HepG2 (cell line): ENCODE measurements around the gene PIK3CD. TPM values are rescaled to one million over a fixed set of nuclear protein-coding genes. Genes with fewer than 3 reads are reported as not detected.

ENCODE experiments used
- MAFF ChIP-seq: IDR thresholded peaks from 2 replicates; pipeline ENCODE4 v1.6.1; 2011; ENCODE audit warnings: low read depth, low read length, improper control_type of control experiment
- MEF2D ChIP-seq: sonication (generic); formaldehyde crosslinking; IDR thresholded peaks from 2 replicates; pipeline ENCODE4 v1.5.1; 2020; ENCODE audit warnings: mild to moderate bottlenecking, missing genetic modification reagents
- NFYB ChIP-seq: sonication (generic); formaldehyde crosslinking; IDR thresholded peaks from 2 replicates; pipeline ENCODE4 v1.4.0; 2020; ENCODE audit warnings: missing genetic modification reagents
- NONO ChIP-seq, 2 experiments: fragments of 450-650 bp in 1 of 2; sonication (generic) in 1 of 2; formaldehyde crosslinking in 1 of 2; IDR thresholded peaks in 1 of 2; conservative IDR thresholded peaks in 1 of 2; 2 replicates each; pipeline versions ENCODE4 v1.6.1 to v1.8.0; 2017 to 2022; ENCODE audit warnings: mild to moderate bottlenecking in 1 of 2, missing genetic modification reagents in 1 of 2, moderate library complexity in 1 of 2
- SKI ChIP-seq: fragments of 450-650 bp; IDR thresholded peaks from one replicate; pipeline ENCODE4 v1.6.1; 2018; ENCODE audit warnings: mild to moderate bottlenecking; ENCODE audit not compliant: partially characterized antibody
- ZBTB42 ChIP-seq: sonication (generic); formaldehyde crosslinking; IDR thresholded peaks from 2 replicates; pipeline ENCODE4 v1.5.0; 2020; ENCODE audit warnings: mild to moderate bottlenecking, missing genetic modification reagents
- ZNF101 ChIP-seq: sonication (generic); formaldehyde crosslinking; IDR thresholded peaks from 2 replicates; pipeline ENCODE4 v1.4.0; 2020; ENCODE audit warnings: mild to moderate bottlenecking, low read depth, missing genetic modification reagents, borderline replicate concordance
- ZNF274 ChIP-seq: sonication (generic); formaldehyde crosslinking; IDR thresholded peaks from 2 replicates; pipeline ENCODE4 v1.5.1; 2020; ENCODE audit warnings: mild to moderate bottlenecking, missing genetic modification reagents
- ZNF382 ChIP-seq: sonication (generic); formaldehyde crosslinking; IDR thresholded peaks from 2 replicates; pipeline ENCODE4 v1.5.0; 2020; ENCODE audit warnings: missing genetic modification reagents, mild to moderate bottlenecking, borderline replicate concordance
- ZNF432 ChIP-seq: sonication (generic); formaldehyde crosslinking; IDR thresholded peaks from 2 replicates; pipeline ENCODE4 v1.5.0; 2020; ENCODE audit warnings: missing genetic modification reagents, mild to moderate bottlenecking, borderline replicate concordance
- ZNF552 ChIP-seq: sonication (generic); formaldehyde crosslinking; IDR thresholded peaks from 2 replicates; pipeline ENCODE4 v1.9.0; 2022; ENCODE audit warnings: missing genetic modification reagents, mild to moderate bottlenecking, borderline replicate concordance
- polyA plus RNA-seq, 8 experiments: library from polyadenylated mRNA; depleted of rRNA in 3 of 8; stranded (reverse) in 7 of 8; unstranded in 1 of 8; fragments of >200 nt; fragmentation: Illumina TruSeq in 4 of 8; extraction: Trizol in 4 of 8; gene quantifications; 2 replicates each; pipeline versions ENCODE4 v1.2.1 to v1.2.3, GENCODE V29; 2011 to 2016; ENCODE audit warnings: low read depth in 4 of 8, missing spikeins in 1 of 8, mixed read lengths in 1 of 8; ENCODE audit not compliant: insufficient read depth in 1 of 8
- total RNA-seq, 5 experiments: library from RNA; depleted of rRNA; stranded (reverse); fragments of >200 nt; fragmentation: Illumina TruSeq; extraction: Trizol; gene quantifications; 2 replicates each; pipeline ENCODE4 v1.2.3, GENCODE V29; 2016; ENCODE audit warnings: low read depth in 1 of 5
- TF ChIP-seq, protein P1 (sequence below): sonication (generic); formaldehyde crosslinking; IDR thresholded peaks from 2 replicates; pipeline ENCODE4 v1.4.0; 2020; ENCODE audit warnings: missing genetic modification reagents
- TF ChIP-seq, protein P2 (sequence below): IDR thresholded peaks from 2 replicates; pipeline ENCODE4 v1.6.1; 2012; ENCODE audit warnings: low read depth, low read length, improper control_type of control experiment
- TF ChIP-seq, protein P3 (sequence below): sonication (generic); formaldehyde crosslinking; IDR thresholded peaks from 2 replicates; pipeline ENCODE4 v1.4.0; 2020; ENCODE audit warnings: mild to moderate bottlenecking, missing genetic modification reagents

The PIK3CD gene
- total and polyA plus RNA-seq, 2 of the 13 experiments (the other 11 are each of a cell fraction or from before 2014, with no cell fraction given) = 7.1 to 10.0 TPM

DNA sequence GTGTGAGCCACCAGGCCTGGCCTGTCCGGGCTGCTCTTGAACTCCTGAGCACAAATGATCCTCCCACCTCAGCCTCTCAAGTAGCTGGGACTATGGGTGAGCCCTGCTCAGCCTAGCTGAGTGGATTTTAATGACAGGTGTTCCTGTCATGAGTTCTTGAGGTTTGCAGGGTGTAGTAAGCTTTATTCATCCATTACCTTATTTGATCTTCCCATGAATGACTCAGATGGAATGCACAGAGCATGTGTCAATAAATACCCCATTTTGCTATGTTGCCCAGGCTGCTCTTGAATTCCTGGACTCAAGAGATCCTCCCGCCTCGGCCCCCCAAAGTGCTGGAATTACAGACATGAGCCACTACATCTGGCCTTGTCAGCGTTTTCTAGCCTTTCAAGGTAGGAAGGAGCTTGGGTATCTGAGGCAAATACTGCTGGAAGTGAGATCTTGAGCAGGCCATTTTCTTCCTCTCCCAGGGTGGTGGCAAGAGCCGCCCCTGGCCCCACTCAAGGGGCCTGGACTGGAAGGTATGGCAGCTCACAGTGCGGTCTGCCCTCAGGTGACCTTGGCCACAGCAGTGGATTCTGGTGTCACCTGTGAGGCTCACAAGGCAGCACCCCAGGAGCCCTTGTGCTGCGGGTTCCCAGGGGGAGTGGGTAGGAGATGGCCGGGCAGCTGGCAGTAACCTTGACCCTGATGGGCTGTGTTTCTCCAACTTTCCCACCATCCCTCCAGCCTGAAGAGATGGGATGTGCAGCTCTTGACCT lies 20.0 kb downstream of the PIK3CD start (continued):
- TF ChIP-seq, protein P1, sequence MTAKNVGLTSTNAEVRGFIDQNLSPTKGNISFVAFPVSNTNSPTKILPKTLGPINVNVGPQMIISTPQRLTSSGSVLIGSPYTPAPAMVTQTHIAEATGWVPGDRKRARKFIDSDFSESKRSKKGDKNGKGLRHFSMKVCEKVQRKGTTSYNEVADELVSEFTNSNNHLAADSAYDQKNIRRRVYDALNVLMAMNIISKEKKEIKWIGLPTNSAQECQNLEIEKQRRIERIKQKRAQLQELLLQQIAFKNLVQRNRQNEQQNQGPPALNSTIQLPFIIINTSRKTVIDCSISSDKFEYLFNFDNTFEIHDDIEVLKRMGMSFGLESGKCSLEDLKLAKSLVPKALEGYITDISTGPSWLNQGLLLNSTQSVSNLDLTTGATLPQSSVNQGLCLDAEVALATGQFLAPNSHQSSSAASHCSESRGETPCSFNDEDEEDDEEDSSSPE = no peak
- TF ChIP-seq ZNF552 (CRISPR knock-in tag) (no peak), ZNF274 (CRISPR knock-in tag) (no peak), ZNF101 (CRISPR knock-in tag) (no peak), MAFF (peak; percentile 74), ZNF382 (no peak), SKI (no peak), ZNF432 (CRISPR knock-in tag) (no peak), ZBTB42 (CRISPR knock-in tag) (no peak), NFYB (CRISPR knock-in tag) (no peak), NONO (IDR thresholded peaks at IDR 0.05) (no peak), NONO (CRISPR knock-in tag; conservative IDR thresholded peaks at IDR 0.05) (no peak), MEF2D (CRISPR knock-in tag) (no peak)
- TF ChIP-seq, protein P2, sequence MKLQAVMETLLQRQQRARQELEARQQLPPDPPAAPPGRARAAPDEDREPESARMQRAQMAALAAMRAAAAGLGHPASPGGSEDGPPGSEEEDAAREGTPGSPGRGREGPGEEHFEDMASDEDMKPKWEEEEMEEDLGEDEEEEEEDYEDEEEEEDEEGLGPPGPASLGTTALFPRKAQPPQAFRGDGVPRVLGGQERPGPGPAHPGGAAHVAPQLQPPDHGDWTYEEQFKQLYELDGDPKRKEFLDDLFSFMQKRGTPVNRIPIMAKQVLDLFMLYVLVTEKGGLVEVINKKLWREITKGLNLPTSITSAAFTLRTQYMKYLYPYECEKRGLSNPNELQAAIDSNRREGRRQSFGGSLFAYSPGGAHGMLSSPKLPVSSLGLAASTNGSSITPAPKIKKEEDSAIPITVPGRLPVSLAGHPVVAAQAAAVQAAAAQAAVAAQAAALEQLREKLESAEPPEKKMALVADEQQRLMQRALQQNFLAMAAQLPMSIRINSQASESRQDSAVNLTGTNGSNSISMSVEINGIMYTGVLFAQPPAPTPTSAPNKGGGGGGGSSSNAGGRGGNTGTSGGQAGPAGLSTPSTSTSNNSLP = 0 out of 2 replicates have a peak, but pooled peaks have one; percentile 35
- TF ChIP-seq, protein P3, sequence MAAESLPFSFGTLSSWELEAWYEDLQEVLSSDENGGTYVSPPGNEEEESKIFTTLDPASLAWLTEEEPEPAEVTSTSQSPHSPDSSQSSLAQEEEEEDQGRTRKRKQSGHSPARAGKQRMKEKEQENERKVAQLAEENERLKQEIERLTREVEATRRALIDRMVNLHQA = no peak
